CD4-positive, alpha-beta T cell treated with Interleukin-15 for 4 hours (primary cell): ENCODE results near the gene CEP20.

Experiments
- DNase-seq: peaks from one replicate; pipeline ENCODE4 v3.0.0-alpha.2; 2020; ENCODE audit warnings: low spot score

CEP20 gene

DNA sequence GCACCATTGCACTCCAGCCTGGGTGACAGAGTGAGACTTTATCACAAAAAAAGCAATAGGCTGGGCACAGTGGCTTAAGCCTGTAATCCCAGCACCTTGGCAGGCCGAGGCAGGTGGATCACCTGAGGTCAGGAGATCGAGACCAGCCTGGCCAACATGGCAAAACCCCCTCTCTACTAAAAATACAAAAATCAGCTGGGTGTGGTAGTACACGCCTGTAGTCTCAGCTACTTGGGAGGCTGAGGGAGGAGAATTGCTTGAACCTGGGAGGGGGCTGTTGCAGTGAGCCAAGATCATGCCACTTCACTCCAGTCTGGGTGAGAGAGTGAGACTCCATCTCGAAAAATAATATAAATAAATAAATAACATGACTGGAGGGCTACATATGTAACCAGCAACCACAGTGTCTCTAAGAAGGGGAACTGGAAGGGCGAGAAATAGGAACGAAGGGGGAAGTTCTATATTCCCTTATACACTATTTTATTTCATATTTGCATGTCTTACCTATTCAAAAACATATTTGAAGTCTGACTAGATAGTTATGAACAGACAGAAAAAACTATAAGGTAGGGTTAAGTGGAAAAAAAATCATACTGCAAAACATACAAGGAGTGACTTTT lies 57.5 kb downstream of the CEP20 start:
- no peak for DNase-seq

DNA sequence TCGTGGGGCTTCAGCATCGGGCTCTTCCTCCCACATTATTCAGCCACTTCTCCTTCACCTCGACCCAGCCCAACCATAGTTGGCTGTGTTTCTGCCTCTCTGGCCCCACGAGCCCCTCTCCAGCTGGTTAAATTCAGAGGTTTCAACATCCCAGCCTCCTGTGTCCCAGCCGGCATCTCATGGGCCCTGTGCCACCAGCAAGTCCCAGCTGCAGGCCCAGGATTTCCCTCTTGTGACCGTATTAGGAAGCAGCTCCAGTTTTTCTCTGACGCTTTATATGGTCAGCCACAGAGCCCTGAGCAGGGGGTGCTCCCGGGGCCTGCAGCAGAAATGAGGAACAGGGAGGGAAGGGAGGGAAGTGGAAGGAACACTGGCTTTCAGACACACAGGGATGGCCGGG lies 58.9 kb downstream of the CEP20 start:
- DNase-seq: no peak

DNA sequence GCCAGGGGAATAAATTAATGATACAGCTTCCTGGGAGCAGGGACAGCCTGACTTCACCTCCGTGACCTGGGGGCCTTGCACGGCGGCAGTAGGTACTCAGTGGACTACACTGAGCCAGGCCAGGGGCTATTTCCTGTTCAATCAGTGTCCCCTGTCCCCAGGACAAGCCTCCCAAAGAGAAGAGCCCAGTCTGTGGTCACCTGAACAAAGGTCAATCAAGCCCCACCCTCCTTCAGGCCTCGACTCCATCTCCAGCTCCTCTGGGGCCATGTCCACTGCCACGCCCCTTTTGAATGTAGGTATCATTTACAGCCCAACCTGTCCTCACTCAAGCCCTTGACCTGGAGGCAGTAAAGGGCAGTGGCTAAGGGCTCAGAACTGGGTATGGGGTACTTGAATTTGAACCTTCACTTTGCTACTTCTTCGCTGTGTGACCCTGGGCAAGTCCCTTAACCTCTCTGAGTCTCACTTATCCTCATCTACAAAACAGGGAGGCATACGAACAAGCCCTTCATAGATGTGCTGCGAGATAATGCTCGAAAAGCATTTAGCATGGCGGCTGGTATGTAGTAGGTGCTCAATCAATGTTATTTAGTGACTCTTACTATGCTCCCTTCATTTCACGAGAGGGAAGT lies 60.6 kb downstream of the CEP20 start:
- DNase-seq: no peak

DNA sequence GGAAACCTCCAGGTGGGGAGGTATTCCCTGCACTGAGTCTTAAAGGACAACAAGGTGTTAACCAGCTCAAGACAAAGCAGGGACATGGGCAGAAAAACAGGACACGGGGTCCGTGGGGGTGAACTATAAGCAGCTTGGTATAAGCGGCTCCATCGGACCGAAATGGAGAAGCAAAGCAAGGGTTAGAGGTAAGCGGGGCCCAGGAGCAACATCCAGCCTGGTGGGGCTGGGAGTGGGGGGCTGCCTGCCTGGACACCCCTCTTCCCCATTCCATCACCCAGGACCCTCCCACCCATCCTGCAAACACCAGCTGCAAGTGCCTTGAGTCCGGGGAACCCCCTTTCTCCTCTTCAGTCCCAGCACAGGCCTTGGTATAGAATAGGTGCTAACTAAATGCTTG lies 61.1 kb downstream of the CEP20 start:
- DNase-seq: no peak

DNA sequence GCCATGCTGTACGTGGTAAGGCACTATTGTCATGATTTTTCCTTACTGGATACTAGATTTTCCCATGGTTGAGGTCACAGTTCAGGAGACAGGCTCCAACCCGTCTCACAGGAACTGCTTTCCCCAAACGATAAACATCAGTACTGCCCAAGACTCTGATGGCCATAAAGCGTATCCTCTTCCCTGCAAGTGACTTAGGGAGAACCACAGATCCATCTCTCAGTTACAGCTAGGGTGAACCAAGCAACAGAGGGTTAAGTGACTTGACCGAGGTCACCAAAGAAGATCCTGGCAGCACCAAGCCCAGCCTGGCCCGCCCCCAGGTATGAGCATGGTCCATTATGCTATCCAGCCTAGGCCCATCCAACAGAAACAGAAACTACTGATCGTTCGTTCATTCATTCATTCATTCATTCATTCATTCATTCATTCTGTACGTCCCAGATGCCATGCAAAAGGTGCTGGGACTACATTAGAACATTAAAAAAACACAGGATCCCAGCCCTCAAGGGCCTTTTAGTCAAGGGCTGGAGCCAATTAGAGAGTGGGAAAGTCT lies 62.6 kb downstream of the CEP20 start:
- no peak for DNase-seq

DNA sequence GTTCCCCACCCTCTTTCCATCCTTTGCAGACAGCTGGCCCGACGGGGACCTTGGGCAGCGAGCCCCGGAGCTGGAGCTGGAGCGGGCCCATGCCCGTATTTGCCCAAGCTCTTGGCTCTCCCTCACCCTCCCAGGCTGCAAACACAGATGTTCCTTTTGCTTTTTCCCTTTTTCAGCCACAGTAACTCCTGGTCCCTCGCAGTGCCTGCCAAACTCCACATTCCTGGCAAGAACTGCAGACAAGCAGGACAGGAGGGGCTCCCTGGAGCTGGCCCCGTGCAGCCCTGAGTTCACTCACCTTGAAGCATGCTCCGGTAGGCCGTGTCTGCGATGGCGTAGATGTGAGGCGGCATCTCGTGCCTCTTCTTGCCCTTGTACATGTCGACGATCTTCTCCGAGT lies 65.4 kb downstream of the CEP20 start:
- no peak for DNase-seq

DNA sequence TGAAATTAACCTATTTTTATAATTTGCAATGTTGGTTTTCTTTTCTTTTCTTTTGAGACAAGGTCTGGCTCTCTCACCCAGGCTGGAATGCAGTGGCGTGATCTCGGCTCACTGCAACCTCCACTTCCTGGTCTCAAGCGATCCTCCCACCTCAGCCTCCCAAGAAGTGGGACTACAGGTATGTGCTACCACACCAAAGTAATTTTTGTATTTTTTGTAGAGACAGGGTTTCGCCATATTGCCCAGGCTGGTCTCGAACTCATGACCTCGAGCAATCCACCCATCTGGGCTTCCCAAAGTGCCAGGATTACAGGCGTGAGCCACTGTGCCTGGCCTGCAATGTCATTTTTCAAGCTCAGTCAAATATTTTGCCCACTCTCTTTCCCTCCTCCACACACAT lies 67.6 kb downstream of the CEP20 start:
- DNase-seq: no peak

DNA sequence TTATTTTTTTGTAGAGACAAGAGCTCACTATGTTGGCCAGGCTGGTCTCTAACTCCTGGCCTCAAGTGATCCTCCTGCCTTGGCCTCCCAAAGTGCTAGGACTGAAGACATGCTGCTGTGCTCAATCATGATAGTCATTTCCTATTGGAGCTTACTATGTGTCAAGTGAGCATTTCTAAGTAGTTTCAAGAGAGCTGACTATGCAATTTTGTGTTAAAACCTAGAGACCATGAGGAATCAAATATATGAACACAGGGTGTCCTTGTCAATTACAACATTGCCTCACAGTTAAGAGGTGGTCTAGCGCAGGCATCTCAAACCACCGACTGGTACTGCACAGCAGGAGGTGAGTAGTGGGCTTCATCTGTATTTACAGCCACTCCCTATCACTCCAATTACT lies 69.4 kb downstream of the CEP20 start:
- no peak for DNase-seq

DNA sequence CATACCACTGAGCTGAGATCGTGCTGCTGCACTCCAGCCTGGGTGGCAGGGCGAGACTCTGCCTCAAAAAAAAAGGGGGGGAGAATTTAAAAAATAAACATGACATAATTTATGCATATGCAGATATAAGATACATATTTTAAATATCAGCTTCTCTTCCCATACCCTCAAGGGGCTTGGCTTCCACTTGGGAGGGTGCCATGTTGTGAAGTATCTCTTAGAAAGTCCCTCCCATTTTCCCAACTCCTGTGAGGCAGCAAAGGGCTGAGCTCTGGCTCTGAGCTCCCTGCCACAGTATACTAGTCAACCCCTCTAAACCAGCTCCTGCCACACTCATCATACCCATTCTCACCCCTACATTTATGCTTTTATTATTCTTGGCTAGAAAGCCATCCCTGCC lies 71.0 kb downstream of the CEP20 start:
- no peak for DNase-seq

DNA sequence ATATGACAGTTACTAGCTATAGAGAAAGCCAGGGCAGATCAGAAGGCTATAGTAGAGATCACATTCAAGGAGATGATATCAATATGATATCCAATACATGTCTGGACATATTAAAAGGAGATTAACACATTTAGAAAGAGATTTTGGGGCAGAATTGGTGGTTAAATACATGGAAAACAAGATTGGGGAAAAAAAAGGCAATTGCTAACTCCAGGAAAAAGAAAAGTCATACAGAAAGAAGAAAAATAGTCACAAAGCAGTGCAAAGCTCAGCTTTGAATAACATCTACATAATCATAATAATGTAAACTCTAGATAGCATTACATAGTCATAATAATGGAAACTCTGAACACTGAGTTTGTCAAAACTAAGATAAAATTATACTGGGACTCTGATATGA lies 72.2 kb downstream of the CEP20 start:
- DNase-seq: no peak
